Prostate gland (tissue), 2 donors: Measurements from ENCODE around the gene COMMD1.

Experiments
- CTCF ChIP-seq, 4 experiments: fragments of 200-600 bp in 2 of 4; fragments of 450-650 bp in 2 of 4; sonication (generic) in 2 of 4; IDR thresholded peaks; 1 replicate in 3 of 4; 2 replicates in 1 of 4; pipeline ENCODE4 v1.5.1; 2016 to 2019; ENCODE audit warnings: antibody characterized with exemption in 4 of 4, mild to moderate bottlenecking in 2 of 4, moderate library complexity in 2 of 4
- POLR2AphosphoS5 ChIP-seq: sonication (generic); formaldehyde crosslinking; IDR thresholded peaks from one replicate; pipeline ENCODE4 v1.6.1; 2017; ENCODE audit warnings: antibody characterized with exemption

GRCh38 chr2:61926531-61927477 is 21.3 kb downstream of the COMMD1 start:
- TF ChIP-seq CTCF (IDR thresholded peaks at IDR 0.05) (no peak), POLR2AphosphoS5 (peak; percentile 17)
